PFSK-1 (cell line): ENCODE results near the gene ZC3H4.

Experiments
- FOXP2 ChIP-seq: optimal IDR thresholded peaks from 2 replicates; pipeline ENCODE3; 2011; ENCODE audit warnings: borderline replicate concordance, control low read depth, inconsistent platforms; ENCODE audit not compliant: insufficient read depth; ENCODE audit errors: extremely low read length, extremely low read depth
- POLR2AphosphoS5 ChIP-seq: IDR thresholded peaks from 2 replicates; pipeline ENCODE4 v1.6.1; 2012; ENCODE audit warnings: low read depth, mild to moderate bottlenecking, control low read depth, low read length, moderate library complexity
- SIN3A ChIP-seq: IDR thresholded peaks from 2 replicates; pipeline ENCODE4 v1.6.1; 2012; ENCODE audit warnings: mild to moderate bottlenecking, low read length, moderate library complexity, borderline replicate concordance; ENCODE audit not compliant: insufficient read depth
- TAF1 ChIP-seq: IDR thresholded peaks from 2 replicates; pipeline ENCODE4 v1.6.1; 2012; ENCODE audit warnings: low read length, control low read depth, borderline replicate concordance; ENCODE audit not compliant: insufficient read depth
- TF ChIP-seq, protein P1 (sequence below), 2 experiments: IDR thresholded peaks; 2 replicates each; pipeline versions ENCODE4 v1.6.1 to v1.8.0; 2011 to 2012; ENCODE audit warnings: low read depth in 2 of 2, low read length in 2 of 2, control low read depth in 1 of 2, inconsistent platforms in 1 of 2, mild to moderate bottlenecking in 1 of 2, moderate library complexity in 1 of 2; ENCODE audit not compliant: insufficient read depth in 1 of 2

Gene ZC3H4

DNA sequence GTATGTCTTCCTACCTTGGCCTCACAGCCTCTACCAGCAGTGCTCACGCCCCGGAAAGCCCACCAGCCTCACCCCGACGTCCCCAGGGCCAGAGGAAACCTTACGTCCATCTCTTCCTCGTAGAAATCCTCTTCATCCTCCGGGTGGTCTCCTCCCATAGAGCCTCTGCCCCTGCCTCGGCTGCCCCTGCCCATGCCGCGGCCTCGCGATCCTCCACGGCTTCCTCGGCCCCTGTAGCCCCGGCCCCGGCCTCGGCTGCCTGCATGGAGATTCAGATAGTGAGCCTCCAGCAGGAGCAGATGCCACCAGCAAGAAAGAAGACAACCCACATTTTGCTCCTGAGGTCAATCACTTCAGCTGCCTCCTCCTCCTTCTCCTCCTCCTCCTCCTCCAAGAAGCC, 27.3 kb downstream of the ZC3H4 start:
- TF ChIP-seq SIN3A: no peak
- TF ChIP-seq POLR2AphosphoS5: no peak
- no peak for TF ChIP-seq FOXP2
- no peak for TF ChIP-seq TAF1
- TF ChIP-seq, protein P1, sequence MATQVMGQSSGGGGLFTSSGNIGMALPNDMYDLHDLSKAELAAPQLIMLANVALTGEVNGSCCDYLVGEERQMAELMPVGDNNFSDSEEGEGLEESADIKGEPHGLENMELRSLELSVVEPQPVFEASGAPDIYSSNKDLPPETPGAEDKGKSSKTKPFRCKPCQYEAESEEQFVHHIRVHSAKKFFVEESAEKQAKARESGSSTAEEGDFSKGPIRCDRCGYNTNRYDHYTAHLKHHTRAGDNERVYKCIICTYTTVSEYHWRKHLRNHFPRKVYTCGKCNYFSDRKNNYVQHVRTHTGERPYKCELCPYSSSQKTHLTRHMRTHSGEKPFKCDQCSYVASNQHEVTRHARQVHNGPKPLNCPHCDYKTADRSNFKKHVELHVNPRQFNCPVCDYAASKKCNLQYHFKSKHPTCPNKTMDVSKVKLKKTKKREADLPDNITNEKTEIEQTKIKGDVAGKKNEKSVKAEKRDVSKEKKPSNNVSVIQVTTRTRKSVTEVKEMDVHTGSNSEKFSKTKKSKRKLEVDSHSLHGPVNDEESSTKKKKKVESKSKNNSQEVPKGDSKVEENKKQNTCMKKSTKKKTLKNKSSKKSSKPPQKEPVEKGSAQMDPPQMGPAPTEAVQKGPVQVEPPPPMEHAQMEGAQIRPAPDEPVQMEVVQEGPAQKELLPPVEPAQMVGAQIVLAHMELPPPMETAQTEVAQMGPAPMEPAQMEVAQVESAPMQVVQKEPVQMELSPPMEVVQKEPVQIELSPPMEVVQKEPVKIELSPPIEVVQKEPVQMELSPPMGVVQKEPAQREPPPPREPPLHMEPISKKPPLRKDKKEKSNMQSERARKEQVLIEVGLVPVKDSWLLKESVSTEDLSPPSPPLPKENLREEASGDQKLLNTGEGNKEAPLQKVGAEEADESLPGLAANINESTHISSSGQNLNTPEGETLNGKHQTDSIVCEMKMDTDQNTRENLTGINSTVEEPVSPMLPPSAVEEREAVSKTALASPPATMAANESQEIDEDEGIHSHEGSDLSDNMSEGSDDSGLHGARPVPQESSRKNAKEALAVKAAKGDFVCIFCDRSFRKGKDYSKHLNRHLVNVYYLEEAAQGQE (IDR thresholded peaks at IDR 0.05; ENCODE audit: insufficient read depth in 1 of 2, low read depth in 2 of 2, low read length in 2 of 2): no peak

DNA sequence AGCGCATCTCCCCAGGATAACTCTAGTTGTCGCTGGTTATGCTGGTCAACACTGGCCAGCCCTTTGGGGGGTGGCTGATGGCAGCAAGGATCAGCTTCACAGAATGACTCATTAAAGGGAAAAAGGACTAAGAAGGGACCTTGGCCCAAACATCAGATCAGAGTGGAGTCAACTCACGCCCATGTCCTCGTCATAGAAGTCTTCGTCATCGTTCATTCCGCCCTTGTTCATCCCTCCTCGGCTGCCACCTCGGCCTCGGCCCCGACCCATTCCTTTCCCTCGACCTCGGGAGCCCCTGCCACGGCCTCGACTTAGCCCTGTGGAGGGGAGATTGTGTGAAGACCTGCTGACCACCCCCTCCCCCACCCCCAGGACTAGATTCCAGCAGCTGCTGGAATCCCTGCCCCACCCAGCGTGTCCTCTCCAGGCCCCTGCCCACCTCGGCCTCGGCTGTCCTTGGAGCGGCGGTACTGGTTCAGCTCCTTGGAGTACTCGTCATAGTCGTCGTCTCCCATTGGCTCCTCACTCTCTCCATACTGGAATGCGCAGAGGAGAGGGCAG, 28.6 kb downstream of the ZC3H4 start:
- TF ChIP-seq SIN3A: no peak
- TF ChIP-seq, protein P1 (IDR thresholded peaks at IDR 0.05; ENCODE audit: insufficient read depth in 1 of 2, low read depth in 2 of 2, low read length in 2 of 2): no peak
- TF ChIP-seq POLR2AphosphoS5: no peak
- TF ChIP-seq TAF1: no peak
- no peak for TF ChIP-seq FOXP2

DNA sequence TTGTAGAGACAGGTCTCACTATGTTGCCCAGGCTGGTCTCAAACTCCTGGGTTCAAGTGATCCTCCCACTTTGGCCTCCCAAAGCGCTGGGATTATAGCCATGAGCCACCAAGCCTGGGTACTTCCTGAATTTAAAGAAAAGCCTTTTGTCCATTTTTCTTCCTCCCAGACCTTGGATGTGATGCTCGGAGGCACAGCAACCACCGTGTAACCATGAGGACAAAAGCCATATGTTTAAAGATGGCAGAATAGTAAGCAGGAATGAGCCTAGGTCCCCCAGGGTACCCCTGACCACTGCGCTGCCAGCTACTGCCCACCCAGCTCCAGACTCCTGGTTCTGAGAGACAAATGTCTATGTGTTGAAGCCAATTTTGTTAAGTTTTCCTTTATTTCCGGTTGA, 31.1 kb downstream of the ZC3H4 start:
- TF ChIP-seq SIN3A (no peak), FOXP2 (no peak), POLR2AphosphoS5 (no peak), TAF1 (no peak)
- TF ChIP-seq, protein P1 (IDR thresholded peaks at IDR 0.05; ENCODE audit: insufficient read depth in 1 of 2, low read depth in 2 of 2, low read length in 2 of 2): no peak

DNA sequence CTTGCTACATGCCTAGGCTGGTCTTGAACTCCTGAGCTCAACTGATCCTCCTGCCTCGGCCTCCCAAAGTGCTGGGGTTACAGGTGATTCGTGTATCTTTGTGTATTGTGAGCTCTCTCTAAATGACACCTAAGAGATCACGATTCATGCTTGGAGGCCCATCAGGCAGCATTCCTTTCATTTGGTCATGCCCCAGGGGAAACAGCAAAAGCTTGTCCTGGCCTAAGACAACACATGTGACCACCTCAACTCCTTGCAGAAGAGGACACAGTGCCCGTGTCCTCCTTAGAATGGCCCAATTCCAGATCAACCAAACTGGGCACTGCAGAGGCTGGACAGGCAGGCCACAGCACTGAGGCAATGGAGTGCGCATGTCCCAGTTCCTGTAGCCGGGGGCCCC, 32.5 kb downstream of the ZC3H4 start:
- no peak for TF ChIP-seq TAF1
- no peak for TF ChIP-seq SIN3A
- TF ChIP-seq, protein P1 (IDR thresholded peaks at IDR 0.05; ENCODE audit: insufficient read depth in 1 of 2, low read depth in 2 of 2, low read length in 2 of 2): no peak
- no peak for TF ChIP-seq FOXP2
- no peak for TF ChIP-seq POLR2AphosphoS5

DNA sequence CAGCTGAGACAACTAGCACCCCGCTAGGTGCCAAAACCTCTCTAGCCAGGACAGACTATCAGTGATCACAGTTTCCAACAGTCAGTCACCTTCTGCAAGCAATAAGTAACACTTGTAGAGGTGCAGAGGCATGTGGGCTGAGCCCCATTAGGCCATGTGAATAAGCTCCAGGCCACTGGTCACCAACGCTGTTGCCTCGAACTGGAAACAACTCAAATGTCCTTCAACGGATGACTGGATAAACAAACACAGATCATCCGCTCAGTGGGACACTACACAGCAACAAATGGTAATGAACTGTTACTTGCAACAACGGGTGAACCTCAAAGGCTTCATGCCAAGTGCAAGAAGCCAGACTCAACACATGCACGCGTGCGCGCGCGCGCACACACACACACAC, 37.6 kb downstream of the ZC3H4 start:
- TF ChIP-seq TAF1 (no peak), FOXP2 (peak; percentile 65)
